Keratinocyte (primary cell): ENCODE results near the gene REV1. TPM values are rescaled to one million over a fixed set of nuclear protein-coding genes. Genes with fewer than 3 reads are reported as not detected.

ENCODE experiments used
- DNase-seq: peaks from one replicate; pipeline ENCODE4 v3.0.0-alpha.2; 2011; ENCODE audit warnings: low read depth, missing footprints, low spot score
- FAIRE-seq: peaks from 2 replicates; lab custom pipeline; 2011; peaks lifted over from hg19 to GRCh38; lab: Jason Lieb, UNC
- H2AFZ ChIP-seq: 2 replicates; pipeline ENCODE4 v1.6.0; 2012; ENCODE audit warnings: low read length, control low read depth, inconsistent platforms; ENCODE audit not compliant: control insufficient read depth
- H3K27ac ChIP-seq: 2 replicates; pipeline ENCODE4 v1.5.1; 2011; ENCODE audit warnings: low read length; ENCODE audit not compliant: control insufficient read depth, insufficient read depth
- H3K27me3 ChIP-seq: 3 replicates; pipeline ENCODE4 v1.6.0; 2011; ENCODE audit warnings: low read length; ENCODE audit not compliant: control insufficient read depth, insufficient read depth; ENCODE audit errors: extremely low read depth
- H3K36me3 ChIP-seq, 2 experiments: 2 replicates in 1 of 2; 3 replicates in 1 of 2; pipeline ENCODE4 v1.5.1; 2011; ENCODE audit warnings: low read length in 2 of 2, mild to moderate bottlenecking in 1 of 2; ENCODE audit not compliant: control insufficient read depth in 2 of 2, insufficient read depth in 2 of 2; ENCODE audit errors: extremely low read depth in 1 of 2
- H3K4me1 ChIP-seq: 3 replicates; pipeline ENCODE4 v1.5.1; 2011; ENCODE audit warnings: low read length; ENCODE audit not compliant: control insufficient read depth, insufficient read depth; ENCODE audit errors: extremely low read depth
- H3K4me2 ChIP-seq: 3 replicates; pipeline ENCODE4 v1.6.0; 2011; ENCODE audit warnings: low read depth, low read length; ENCODE audit not compliant: control insufficient read depth, insufficient read depth; ENCODE audit errors: extremely low read depth
- H3K4me3 ChIP-seq, 3 experiments: fragments of 200-600 bp in 1 of 3; sonication (generic) in 1 of 3; 2 replicates in 2 of 3; 3 replicates in 1 of 3; pipeline ENCODE4 v1.5.1; 2011 to 2016; ENCODE audit warnings: low read length in 3 of 3, mild to moderate bottlenecking in 3 of 3, control low read depth in 2 of 3, inconsistent platforms in 1 of 3, low read depth in 1 of 3, mixed read lengths in 1 of 3, mixed run types in 1 of 3, moderate library complexity in 1 of 3; ENCODE audit not compliant: control insufficient read depth in 2 of 3, insufficient read depth in 2 of 3; ENCODE audit errors: extremely low read depth in 1 of 3
- H3K79me2 ChIP-seq: 2 replicates; pipeline ENCODE4 v1.6.0; 2012; ENCODE audit warnings: low read length; ENCODE audit not compliant: control insufficient read depth, insufficient read depth
- H3K9ac ChIP-seq: 3 replicates; pipeline ENCODE4 v1.6.0; 2011; ENCODE audit warnings: low read length; ENCODE audit not compliant: control insufficient read depth, insufficient read depth; ENCODE audit errors: extremely low read depth
- H3K9me1 ChIP-seq: 3 replicates; pipeline ENCODE4 v1.6.0; 2011; ENCODE audit warnings: low read length; ENCODE audit not compliant: control insufficient read depth, insufficient read depth; ENCODE audit errors: extremely low read depth
- H3K9me3 ChIP-seq: 2 replicates; pipeline ENCODE4 v1.5.1; 2012; ENCODE audit warnings: low read depth, low read length; ENCODE audit not compliant: control insufficient read depth
- H4K20me1 ChIP-seq: 3 replicates; pipeline ENCODE4 v1.6.0; 2011; ENCODE audit warnings: low read length; ENCODE audit not compliant: control insufficient read depth, insufficient read depth; ENCODE audit errors: extremely low read depth
- EZH2 ChIP-seq: IDR thresholded peaks from one replicate; pipeline ENCODE4 v1.6.1; 2012; ENCODE audit warnings: inconsistent platforms, mild to moderate bottlenecking, low read length, moderate library complexity
- dilution Hi-C: fragments of 300-500 bp; cut with MboI; formaldehyde crosslinking; loops from one replicate; pipeline ENCODE4 v1.7.0; 2020; ENCODE audit warnings: low sequenced_read_pairs; ENCODE audit not compliant: extremely low pct_ligation_motif_present
- polyA plus RNA-seq, 5 experiments: library from polyadenylated mRNA; depleted of rRNA in 3 of 5; stranded (reverse) in 3 of 5; stranded (forward) in 1 of 5; unstranded in 1 of 5; fragments of >200 nt; gene quantifications; 1 replicate in 1 of 5; 2 replicates in 3 of 5; 3 replicates in 1 of 5; pipeline versions ENCODE4 v1.2.1 to v1.2.3, GENCODE V29; 2011 to 2012; ENCODE audit warnings: missing spikeins in 2 of 5, low read depth in 1 of 5, low replicate concordance in 1 of 5
- TF ChIP-seq, protein P1 (sequence below), 3 experiments: IDR thresholded peaks in 1 of 3; conservative IDR thresholded peaks in 1 of 3; optimal IDR thresholded peaks in 1 of 3; 2 replicates in 2 of 3; 3 replicates in 1 of 3; pipeline versions ENCODE3 to v1.5.1; 2011; ENCODE audit warnings: low read length in 3 of 3, mild to moderate bottlenecking in 3 of 3, moderate library complexity in 2 of 3, control low read depth in 1 of 3, inconsistent platforms in 1 of 3; ENCODE audit not compliant: insufficient read depth in 2 of 3; ENCODE audit errors: extremely low read depth in 1 of 3

REV1 gene
- polyA plus RNA-seq, 1 donor (not counting 4 experiments of a cell fraction or from before 2014, with no cell fraction given) = 56.4 TPM

GRCh38 chr2:99485411-99485810 is 4.4 kb downstream of the REV1 start:
- no peak for TF ChIP-seq EZH2
- TF ChIP-seq, protein P1, sequence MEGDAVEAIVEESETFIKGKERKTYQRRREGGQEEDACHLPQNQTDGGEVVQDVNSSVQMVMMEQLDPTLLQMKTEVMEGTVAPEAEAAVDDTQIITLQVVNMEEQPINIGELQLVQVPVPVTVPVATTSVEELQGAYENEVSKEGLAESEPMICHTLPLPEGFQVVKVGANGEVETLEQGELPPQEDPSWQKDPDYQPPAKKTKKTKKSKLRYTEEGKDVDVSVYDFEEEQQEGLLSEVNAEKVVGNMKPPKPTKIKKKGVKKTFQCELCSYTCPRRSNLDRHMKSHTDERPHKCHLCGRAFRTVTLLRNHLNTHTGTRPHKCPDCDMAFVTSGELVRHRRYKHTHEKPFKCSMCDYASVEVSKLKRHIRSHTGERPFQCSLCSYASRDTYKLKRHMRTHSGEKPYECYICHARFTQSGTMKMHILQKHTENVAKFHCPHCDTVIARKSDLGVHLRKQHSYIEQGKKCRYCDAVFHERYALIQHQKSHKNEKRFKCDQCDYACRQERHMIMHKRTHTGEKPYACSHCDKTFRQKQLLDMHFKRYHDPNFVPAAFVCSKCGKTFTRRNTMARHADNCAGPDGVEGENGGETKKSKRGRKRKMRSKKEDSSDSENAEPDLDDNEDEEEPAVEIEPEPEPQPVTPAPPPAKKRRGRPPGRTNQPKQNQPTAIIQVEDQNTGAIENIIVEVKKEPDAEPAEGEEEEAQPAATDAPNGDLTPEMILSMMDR (optimal IDR thresholded peaks at IDR 0.05 in 1 of 3, IDR thresholded peaks at IDR 0.05 in 1 of 3, conservative IDR thresholded peaks at IDR 0.05 in 1 of 3; ENCODE audit: extremely low read depth in 1 of 3, insufficient read depth in 2 of 3, low read length in 3 of 3) = no peak
- no peaks in the 10 kb centered on the region for H3K9me3 ChIP-seq
- H3K9me1 ChIP-seq = no peaks in the 10 kb centered on the region
- H3K36me3 ChIP-seq = peaks cover 0 to 1% of the 10 kb centered on the region in 2 experiments
- peak overlapping the region; percentile 76 for H3K4me2 ChIP-seq
- peak overlapping the region in 2 of 3 experiments; percentile 54 to 60 for H3K4me3 ChIP-seq
- H3K79me2 ChIP-seq = peaks cover 90% of the 10 kb centered on the region
- no peak for DNase-seq
- no peaks in the 10 kb centered on the region for H3K27me3 ChIP-seq
- peaks cover 57% of the 10 kb centered on the region for H3K4me1 ChIP-seq
- peak overlapping the region; percentile 65 for H3K27ac ChIP-seq
- no peak for FAIRE-seq
- H2AFZ ChIP-seq = no peak overlapping the region
- H3K9ac ChIP-seq = peak overlapping the region; percentile 52
- dilution Hi-C loops = no loop called here
- H4K20me1 ChIP-seq = no peaks in the 10 kb centered on the region

- Histone ChIP-seq H3K27me3 (no peaks in the 10 kb centered on the region), H3K9me3 (no peaks in the 10 kb centered on the region), H3K36me3 (peaks cover 0 to 1% of the 10 kb centered on the region in 2 experiments), H3K9ac (peak overlapping the region; percentile 48), H3K79me2 (peaks cover 99% of the 10 kb centered on the region), H3K9me1 (no peaks in the 10 kb centered on the region), H3K4me2 (peak overlapping the region; percentile 76), H3K4me3 (peak overlapping the region in 2 of 3 experiments; percentile 41 to 47), H3K27ac (peak overlapping the region; percentile 65), H2AFZ (no peak overlapping the region), H4K20me1 (no peaks in the 10 kb centered on the region), H3K4me1 (peaks cover 63% of the 10 kb centered on the region)
- DNase-seq (no peak), FAIRE-seq (no peak)
- dilution Hi-C loops = no loop called here
- TF ChIP-seq EZH2 = no peak
- TF ChIP-seq, protein P1 (optimal IDR thresholded peaks at IDR 0.05 in 1 of 3, IDR thresholded peaks at IDR 0.05 in 1 of 3, conservative IDR thresholded peaks at IDR 0.05 in 1 of 3; ENCODE audit: extremely low read depth in 1 of 3, insufficient read depth in 2 of 3, low read length in 3 of 3) = no peak
Measured at GRCh38 chr2:99484205-99484604, 5.6 kb downstream of the REV1 start.
